DLD1 (cell line): ENCODE data around the gene RABIF.

ENCODE experiments used
- in situ Hi-C: cut with HindIII; loops from 2 replicates; pipeline ENCODE4 v1.10.0; 2017; ENCODE audit warnings: low sequenced_read_pairs

Gene RABIF

GRCh38 chr1:202879128-202879527 lies 9.8 kb downstream of the RABIF start:
- in situ Hi-C loops: no loop called here

GRCh38 chr1:202873026-202873425 lies 15.9 kb downstream of the RABIF start:
- in situ Hi-C loops: no loop called here

GRCh38 chr1:202871367-202871766 lies 17.6 kb downstream of the RABIF start:
- in situ Hi-C loops: no loop called here

GRCh38 chr1:202862679-202863560 lies 26.0 kb downstream of the RABIF start:
- in situ Hi-C loops: no loop called here

- in situ Hi-C loops: no loop called here
These were observed 27.4 kb downstream of the RABIF start for GRCh38 chr1:202861420-202862132.

GRCh38 chr1:202860744-202861419 lies 28.1 kb downstream of the RABIF start:
- in situ Hi-C loops: no loop called here

GRCh38 chr1:202858789-202859414 lies 30.0 kb downstream of the RABIF start:
- in situ Hi-C loops: loop anchor here (5.0 kb wide), 1 partner anchor 93 kb away; no protein-coding TSS in a partner anchor

- in situ Hi-C loops: loop anchor here (5.0 kb wide), 1 partner anchor 94 kb away; no protein-coding TSS in a partner anchor
These were observed 30.6 kb downstream of the RABIF start for GRCh38 chr1:202858331-202858730.

GRCh38 chr1:202857136-202857610 lies 31.8 kb downstream of the RABIF start:
- in situ Hi-C loops: loop anchor here (5.0 kb wide), 1 partner anchor 95 kb away; no protein-coding TSS in a partner anchor

- in situ Hi-C loops: loop anchor here (5.0 kb wide), 1 partner anchor 96 kb away; no protein-coding TSS in a partner anchor
These were observed 32.9 kb downstream of the RABIF start for GRCh38 chr1:202856014-202856413.

GRCh38 chr1:202854787-202855186 lies 34.2 kb downstream of the RABIF start:
- in situ Hi-C loops: loop anchor here (5.0 kb wide), 1 partner anchor 98 kb away; no protein-coding TSS in a partner anchor

GRCh38 chr1:202852163-202852904 lies 36.6 kb downstream of the RABIF start:
- in situ Hi-C loops: no loop called here

- in situ Hi-C loops: no loop called here
These were observed 38.2 kb downstream of the RABIF start for GRCh38 chr1:202850593-202851362.

GRCh38 chr1:202848191-202848542 lies 40.8 kb downstream of the RABIF start:
- in situ Hi-C loops: no loop called here

- in situ Hi-C loops: no loop called here
These were observed 44.0 kb downstream of the RABIF start for GRCh38 chr1:202844935-202845334.

GRCh38 chr1:202844259-202844658 lies 44.7 kb downstream of the RABIF start:
- in situ Hi-C loops: no loop called here

- in situ Hi-C loops: no loop called here
These were observed 45.9 kb downstream of the RABIF start for GRCh38 chr1:202843081-202843480.

- in situ Hi-C loops: no loop called here
These were observed 51.1 kb downstream of the RABIF start for GRCh38 chr1:202837746-202838262.
